ENCODE measurements around the gene HTR7. TPM values are rescaled to one million over a fixed set of nuclear protein-coding genes. Genes with fewer than 3 reads are reported as not detected.

Gene HTR7
- total and polyA plus RNA-seq, 2 of the 4 experiments (the other 2 are of a cell fraction), result 0.43 to 0.72 TPM

DNA sequence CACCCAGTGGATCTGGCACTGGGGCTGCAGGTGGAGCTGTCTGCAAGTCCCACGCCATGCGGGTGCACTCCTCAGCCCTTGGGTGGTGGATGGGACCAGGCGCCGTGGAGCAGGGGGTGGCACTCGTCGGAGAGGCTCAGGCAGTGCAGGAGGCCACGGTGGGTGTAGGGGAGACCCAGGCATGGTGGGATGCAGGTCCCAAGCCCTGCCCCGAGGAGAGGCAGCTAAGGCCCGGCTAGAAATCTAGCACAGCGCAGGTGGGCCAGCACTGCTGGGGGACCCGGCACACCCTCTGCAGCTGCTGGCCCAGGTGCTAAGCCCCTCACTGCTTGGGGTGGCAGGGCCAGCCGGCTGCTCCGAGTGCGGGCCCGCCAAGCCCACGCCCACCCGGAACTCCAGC is 25.7 kb downstream of the HTR7 start:
- Histone ChIP-seq H3K9ac (ENCODE audit: low read depth, low read length) (no peak overlapping the region), H3K14ac (replicated peaks; ENCODE audit: low read depth, low read length) (no peak overlapping the region), H2AK9ac (replicated peaks; ENCODE audit: low read depth, low read length, poor library complexity) (no peak overlapping the region), H4K91ac (ENCODE audit: insufficient read depth, low read depth, low read length) (no peak overlapping the region), H3K9me1 (ENCODE audit: insufficient read depth, low read length) (no peaks in the 10 kb centered on the region), H3K27ac (ENCODE audit: insufficient read depth, low read length) (no peak overlapping the region), H4K5ac (ENCODE audit: low read depth, low read length) (no peak overlapping the region), H3K18ac (ENCODE audit: low read depth, low read length) (no peak overlapping the region), H3K79me1 (ENCODE audit: low read depth in 1 of 2, low read length in 2 of 2) (no peaks in the 10 kb centered on the region), H2BK20ac (ENCODE audit: low read depth, low read length) (no peak overlapping the region), H2AFZ (replicated peaks; ENCODE audit: low read length, poor library complexity) (no peak overlapping the region), H3K4me3 (ENCODE audit: insufficient read depth, low read depth, low read length) (no peak overlapping the region), H3K27me3 (ENCODE audit: control insufficient read depth, insufficient read depth, low read length) (no peaks in the 10 kb centered on the region), H4K20me1 (ENCODE audit: insufficient read depth, low read length) (no peaks in the 10 kb centered on the region), H2BK5ac (ENCODE audit: low read depth, low read length, poor library complexity, severe bottlenecking) (no peak overlapping the region), H3K4me2 (ENCODE audit: low read depth, low read length) (no peak overlapping the region), H2BK15ac (ENCODE audit: low read depth, low read length) (no peak overlapping the region), H3K23ac (ENCODE audit: low read depth, low read length) (no peak overlapping the region), H3K56ac (ENCODE audit: extremely low read depth, insufficient read depth, low read length) (no peak overlapping the region), H3K4ac (ENCODE audit: low read depth, low read length) (no peak overlapping the region), H2BK120ac (ENCODE audit: low read depth, low read length) (no peak overlapping the region), H2AK5ac (ENCODE audit: low read depth, low read length) (no peak overlapping the region), H3K4me1 (ENCODE audit: control insufficient read depth, insufficient read depth, low read length) (no peaks in the 10 kb centered on the region), H3K9me3 (ENCODE audit: control insufficient read depth, insufficient read depth, low read length) (no peaks in the 10 kb centered on the region), H4K8ac (ENCODE audit: low read depth in 2 of 2, low read length in 2 of 2) (no peak overlapping the region), H3K36me3 (ENCODE audit: control insufficient read depth, insufficient read depth, low read length) (no peaks in the 10 kb centered on the region)
- in situ Hi-C loops (cut with MboI; ENCODE audit: low sequenced_read_pairs), result no loop called here
- intact Hi-C loops (cut with micrococcal nuclease), result no loop called here
- POLR2A ChIA-PET (ENCODE audit: unreplicated experiment), result no interaction called here
- CTCF ChIA-PET, result no interaction called here
- dilution Hi-C loops (cut with HindIII; ENCODE audit: low sequenced_read_pairs, unreplicated experiment), result no loop called here
- BruUV-seq (replicated peaks), result no TSS peak
- no peak for ATAC-seq (ENCODE audit: low read depth)
- DNase-seq, result no peak
- no peak for TF ChIP-seq SMC3 (IDR thresholded peaks at IDR 0.05; ENCODE audit: low read depth, low read length)
- TF ChIP-seq, protein P1, sequence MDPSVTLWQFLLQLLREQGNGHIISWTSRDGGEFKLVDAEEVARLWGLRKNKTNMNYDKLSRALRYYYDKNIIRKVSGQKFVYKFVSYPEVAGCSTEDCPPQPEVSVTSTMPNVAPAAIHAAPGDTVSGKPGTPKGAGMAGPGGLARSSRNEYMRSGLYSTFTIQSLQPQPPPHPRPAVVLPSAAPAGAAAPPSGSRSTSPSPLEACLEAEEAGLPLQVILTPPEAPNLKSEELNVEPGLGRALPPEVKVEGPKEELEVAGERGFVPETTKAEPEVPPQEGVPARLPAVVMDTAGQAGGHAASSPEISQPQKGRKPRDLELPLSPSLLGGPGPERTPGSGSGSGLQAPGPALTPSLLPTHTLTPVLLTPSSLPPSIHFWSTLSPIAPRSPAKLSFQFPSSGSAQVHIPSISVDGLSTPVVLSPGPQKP (IDR thresholded peaks at IDR 0.05; ENCODE audit: borderline replicate concordance, low read depth, low read length), result no peak
- no peak for TF ChIP-seq CHD1 (IDR thresholded peaks at IDR 0.05; ENCODE audit: low read depth, low read length)
- TF ChIP-seq CTCF (conservative IDR thresholded peaks at IDR 0.05; ENCODE audit: low read depth, low read length), result no peak
- TF ChIP-seq FOS (IDR thresholded peaks at IDR 0.05; ENCODE audit: low read depth, low read length), result no peak
- no peak for TF ChIP-seq NFE2L2 (IDR thresholded peaks at IDR 0.05; ENCODE audit: low read depth, low read length)
- TF ChIP-seq RFX5 (IDR thresholded peaks at IDR 0.05; ENCODE audit: low read depth, low read length), result no peak
- TF ChIP-seq, protein P2, sequence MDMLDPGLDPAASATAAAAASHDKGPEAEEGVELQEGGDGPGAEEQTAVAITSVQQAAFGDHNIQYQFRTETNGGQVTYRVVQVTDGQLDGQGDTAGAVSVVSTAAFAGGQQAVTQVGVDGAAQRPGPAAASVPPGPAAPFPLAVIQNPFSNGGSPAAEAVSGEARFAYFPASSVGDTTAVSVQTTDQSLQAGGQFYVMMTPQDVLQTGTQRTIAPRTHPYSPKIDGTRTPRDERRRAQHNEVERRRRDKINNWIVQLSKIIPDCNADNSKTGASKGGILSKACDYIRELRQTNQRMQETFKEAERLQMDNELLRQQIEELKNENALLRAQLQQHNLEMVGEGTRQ (IDR thresholded peaks at IDR 0.05; ENCODE audit: low read depth, low read length), result no peak
- TF ChIP-seq RAD21 (IDR thresholded peaks at IDR 0.05; ENCODE audit: low read length), result no peak
- no peak for TF ChIP-seq MAZ (IDR thresholded peaks at IDR 0.05; ENCODE audit: borderline replicate concordance, low read depth, low read length)
- TF ChIP-seq MXI1 (IDR thresholded peaks at IDR 0.05; ENCODE audit: borderline replicate concordance, low read depth, low read length), result no peak
- no peak for TF ChIP-seq POLR2A (IDR thresholded peaks at IDR 0.05; ENCODE audit: low read depth, low read length)
- no peak for TF ChIP-seq MAFK (IDR thresholded peaks at IDR 0.05; ENCODE audit: low read depth, low read length)
- TF ChIP-seq RCOR1 (IDR thresholded peaks at IDR 0.05; ENCODE audit: insufficient replicate concordance, low read length), result no peak
- TF ChIP-seq BHLHE40 (IDR thresholded peaks at IDR 0.05; ENCODE audit: low read depth, low read length), result no peak
- TF ChIP-seq CEBPB (IDR thresholded peaks at IDR 0.05; ENCODE audit: low read depth, low read length), result no peak
- WGBS, 2 experiments (ENCODE audit: extremely low coverage in 2 of 2, insufficient read length in 1 of 2), result 93% methylated on average over 3 of the region's 17 CpGs; no CpG with 5 or more reads in 1 of the 2 experiments

Data from IMR-90 (cell line).